HL-60/S4 (cell line): Measurements from ENCODE around the gene RPUSD4.

Source experiments
- in situ Hi-C: fragments of 300-500 bp; cut with MboI; formaldehyde crosslinking; loops from 2 replicates; pipeline ENCODE4 v1.14.3; 2022; ENCODE audit warnings: low sequenced_read_pairs

Gene RPUSD4

DNA sequence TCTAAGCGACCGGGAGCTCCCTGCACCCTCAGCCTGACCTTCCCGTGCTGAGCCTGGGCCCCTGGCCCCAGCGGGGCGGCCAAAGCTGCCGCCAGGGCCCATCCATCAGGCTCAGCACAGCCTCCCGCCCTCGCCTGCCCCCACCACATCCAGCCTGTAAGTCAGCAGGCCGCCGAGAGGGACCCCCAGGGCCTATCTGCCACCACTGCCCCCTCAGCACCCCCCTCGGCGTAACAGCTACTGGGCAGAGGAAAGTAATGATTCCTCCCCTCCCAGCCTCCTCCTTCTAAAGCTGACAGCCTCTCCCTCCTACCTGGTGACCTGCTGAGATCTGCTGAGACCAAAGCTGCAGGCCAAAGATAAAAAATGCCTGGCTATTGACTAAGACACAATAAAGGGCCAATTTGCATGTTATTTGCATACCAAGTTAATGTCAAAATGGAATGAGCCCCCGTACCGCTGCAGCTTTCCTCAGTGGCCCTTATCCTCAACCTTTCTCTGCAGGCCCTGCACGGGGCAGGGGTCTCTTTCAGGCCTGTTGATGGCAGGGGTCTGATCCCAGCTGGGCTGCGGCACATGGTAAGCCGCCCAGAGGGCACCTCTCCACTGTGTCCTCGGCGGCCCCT lies 51.6 kb downstream of the RPUSD4 start:
- in situ Hi-C loops, result no loop called here

DNA sequence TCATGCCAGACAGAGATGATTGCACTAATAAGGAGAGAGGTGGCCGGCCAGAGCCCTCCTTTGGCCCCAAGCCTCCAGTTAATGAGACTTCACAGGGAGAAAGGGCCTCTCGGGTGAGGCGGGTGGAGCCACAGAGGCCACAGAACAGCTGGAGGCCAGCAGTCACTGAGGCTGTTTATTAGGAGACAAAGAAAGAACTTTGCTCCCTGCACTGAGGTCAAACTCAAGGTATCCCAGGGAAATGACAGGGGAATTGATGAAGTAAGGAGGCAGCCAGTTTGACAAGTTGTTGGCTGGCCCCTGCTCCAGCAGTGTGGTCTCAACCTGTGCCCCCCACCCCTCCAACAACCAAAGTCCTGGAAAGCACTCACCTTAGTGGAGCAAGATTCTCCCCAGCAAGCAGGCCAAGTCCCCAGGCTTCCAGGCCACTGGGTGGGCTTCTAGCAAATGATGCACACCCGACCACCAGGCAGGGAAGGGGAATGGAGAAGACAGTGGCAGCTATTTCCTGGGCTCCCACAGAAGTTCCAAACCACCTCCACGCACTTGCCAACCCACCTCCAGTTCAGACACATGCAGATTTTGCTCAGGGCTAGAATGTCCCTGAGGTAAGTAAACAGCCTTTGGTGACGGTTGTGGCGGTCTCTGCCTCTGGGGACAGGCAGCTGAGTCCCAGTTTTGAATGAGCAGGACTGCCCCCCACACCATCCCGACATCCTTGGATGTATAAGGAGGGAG lies 53.2 kb downstream of the RPUSD4 start:
- in situ Hi-C loops, result no loop called here

DNA sequence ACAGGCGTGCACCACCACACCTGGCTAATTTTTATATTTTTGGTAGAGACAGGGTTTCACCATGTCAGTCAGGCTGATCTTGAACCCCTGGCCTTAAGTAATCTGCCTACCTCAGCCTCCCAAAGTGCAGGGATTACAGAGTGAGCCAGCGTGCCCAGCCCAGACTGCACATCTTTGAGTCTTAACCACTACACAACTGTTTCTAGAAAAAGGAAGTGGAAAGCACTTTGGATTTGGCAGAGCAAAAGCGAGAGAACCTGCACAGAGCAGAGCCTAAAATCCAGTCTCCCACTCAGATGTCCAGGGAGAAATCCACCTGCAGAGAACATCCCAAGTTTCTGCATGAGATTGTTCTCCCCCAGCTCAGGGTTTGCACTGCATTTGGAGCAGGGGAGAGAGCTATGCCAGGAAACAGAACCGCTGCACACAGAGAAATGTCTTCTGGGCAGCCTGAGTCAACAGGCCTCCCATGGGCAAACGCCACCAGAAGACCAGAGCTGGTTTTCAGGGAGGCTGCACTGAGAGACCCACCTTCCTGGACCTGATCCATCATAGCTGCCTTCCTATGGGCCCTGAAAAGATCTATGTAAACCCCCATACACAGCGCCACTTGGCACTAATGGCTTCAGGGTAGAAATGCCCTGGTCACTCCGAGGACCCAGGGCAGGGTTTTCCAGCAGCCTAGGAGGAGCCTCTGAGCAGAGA lies 54.0 kb downstream of the RPUSD4 start:
- in situ Hi-C loops, result no loop called here

DNA sequence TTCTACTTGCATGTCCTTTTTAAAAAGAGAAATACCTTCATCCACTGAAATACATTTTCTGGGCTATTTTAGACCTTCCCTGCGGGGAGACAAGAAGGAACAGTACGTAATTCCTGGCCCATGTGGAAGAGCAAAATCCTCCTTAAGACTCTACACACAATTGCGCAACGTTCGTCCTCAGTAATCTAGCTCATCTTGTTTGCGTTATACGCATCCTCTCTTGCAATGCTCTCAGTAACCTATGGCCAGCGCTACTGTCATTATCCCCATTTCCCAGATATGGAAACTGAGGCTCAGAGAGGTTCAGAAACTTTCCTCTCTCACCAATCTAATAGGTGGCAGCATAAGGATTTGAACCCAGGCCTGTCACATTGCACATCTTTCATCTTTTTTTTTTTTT lies 54.6 kb downstream of the RPUSD4 start:
- in situ Hi-C loops, result no loop called here

- in situ Hi-C loops, result no loop called here
These were observed 55.9 kb downstream of the RPUSD4 start for GRCh38 chr11:126155402-126156187.

DNA sequence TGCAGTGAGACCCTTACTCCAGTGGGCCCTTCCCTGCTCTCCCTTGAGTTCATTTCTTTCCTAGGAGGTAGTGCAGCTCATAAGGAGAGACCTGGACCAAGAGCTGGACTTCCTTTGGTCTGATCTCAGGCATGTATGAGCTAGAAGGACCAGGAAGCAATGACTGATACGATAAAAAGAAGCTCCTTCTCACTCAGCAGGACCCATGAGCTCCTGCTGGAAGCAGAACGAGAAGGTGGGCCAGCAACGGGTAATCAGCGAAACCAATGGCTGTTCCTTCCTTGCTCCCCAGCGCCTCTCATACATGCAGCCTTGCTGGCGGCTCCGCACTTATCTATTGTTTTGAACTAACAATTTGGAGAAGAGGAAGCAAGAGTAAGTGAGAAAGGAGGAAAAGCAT lies 56.8 kb downstream of the RPUSD4 start:
- in situ Hi-C loops, result no loop called here

GRCh38 chr11:126153972-126154371 lies 57.5 kb downstream of the RPUSD4 start:
- in situ Hi-C loops, result no loop called here

DNA sequence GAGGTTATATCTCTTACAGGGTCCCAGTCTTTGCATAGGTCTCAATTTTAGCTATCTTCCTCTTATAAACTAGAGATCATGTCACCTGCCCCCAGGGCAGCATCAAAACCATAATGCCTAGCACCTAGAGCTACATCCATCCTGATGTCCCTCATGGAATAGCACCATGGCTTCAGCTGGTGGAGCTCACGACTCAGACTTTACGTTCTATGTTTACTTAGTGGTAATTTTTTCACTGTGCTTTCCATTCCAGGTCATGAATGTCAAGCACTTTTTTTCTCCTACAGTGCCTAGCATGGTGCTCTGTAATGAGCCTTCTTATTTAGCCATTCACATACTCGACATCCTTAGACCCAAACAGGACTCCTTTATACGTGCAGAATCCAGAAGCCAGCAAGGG lies 58.4 kb downstream of the RPUSD4 start:
- in situ Hi-C loops, result no loop called here

DNA sequence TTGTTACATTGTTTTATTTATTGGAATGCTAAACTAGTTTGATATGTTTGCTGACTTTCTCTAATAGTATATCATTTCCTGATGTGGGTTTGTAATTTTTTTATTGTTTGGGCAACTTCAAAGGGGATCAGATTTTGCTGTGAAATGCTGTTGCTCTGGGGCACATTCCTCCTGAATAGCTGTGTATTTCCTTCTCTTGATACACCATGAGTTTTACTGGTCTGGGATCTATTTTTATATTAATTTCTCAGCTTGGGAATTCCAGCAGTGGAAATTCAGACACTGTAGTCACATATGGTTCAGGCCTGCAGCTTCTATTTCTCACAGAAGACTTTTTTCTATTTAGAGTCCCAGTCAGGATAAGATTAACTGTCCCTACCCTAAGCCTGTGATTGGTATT lies 58.9 kb downstream of the RPUSD4 start:
- in situ Hi-C loops, result no loop called here

- in situ Hi-C loops, result no loop called here
These were observed 59.3 kb downstream of the RPUSD4 start for GRCh38 chr11:126152152-126152551.
